ENCODE data around the gene ATPAF1.

DNA sequence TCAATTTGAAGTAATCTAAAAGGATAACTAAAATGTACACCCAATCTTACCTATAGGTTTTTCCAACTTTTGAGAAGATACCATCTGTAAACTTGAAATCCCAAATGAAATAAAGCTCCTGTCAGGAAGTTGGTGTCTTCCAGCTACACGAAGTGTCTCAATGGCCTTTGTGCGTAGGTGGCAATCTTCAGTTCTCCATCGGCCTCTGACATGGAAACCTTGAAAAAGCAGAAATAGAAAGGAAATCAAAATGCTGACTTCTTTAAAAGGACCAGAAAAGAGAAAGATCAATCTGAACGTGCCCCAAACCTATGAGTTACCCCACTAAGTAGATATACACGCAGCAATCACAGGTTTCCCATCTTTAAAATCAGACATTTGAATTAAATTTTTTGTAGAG lies 74.1 kb downstream of the ATPAF1 start:
- TF ChIP-seq EZH2 (IDR thresholded peaks at IDR 0.05; ENCODE audit: insufficient read depth, poor library complexity, severe bottlenecking) (no peak), EZH2phosphoT487 (IDR thresholded peaks at IDR 0.05; ENCODE audit: insufficient read depth, low read depth) (no peak)

Measured in GM23248 (cell line).